IMR-90 (cell line): Measurements from ENCODE around the gene OR7C1. TPM values are rescaled to one million over a fixed set of nuclear protein-coding genes. Genes with fewer than 3 reads are reported as not detected.
"Not testable (repeated sequence)": the region's sequence is repeated elsewhere in the genome, so short reads cannot be mapped to it uniquely, and the experiment has no call there.

Experiments used
- ATAC-seq: fragments of 200-7000 bp; cut with Tn5 transposase; 2 replicates; pipeline ENCODE4 v1.9.1; 2020; ENCODE audit warnings: low read depth, mild to moderate bottlenecking, moderate library complexity
- BruUV-seq: library from RNA; stranded (reverse); fragments of 400-500 nt; replicated peaks from 2 replicates; lab custom pipeline; 2021; lab: Mats Ljungman, UMichigan
- CTCF ChIA-PET: fragments of 300-600 bp; formaldehyde crosslinking; extraction: SDS; loops from one replicate; lab custom pipeline; 2021; ENCODE audit warnings: antibody characterized with exemption; lab: Yijun Ruan, JAX
- POLR2A ChIA-PET: fragments of 300-600 bp; sonication (Branson Sonifier 250); formaldehyde crosslinking; loops from one replicate; lab custom pipeline; 2022; ENCODE audit warnings: antibody characterized with exemption; ENCODE audit not compliant: unreplicated experiment; lab: Charles Lee
- DNase-seq: peaks from one replicate; pipeline ENCODE4 v3.0.0; 2013
- H2AFZ ChIP-seq: replicated peaks from 2 replicates; pipeline ENCODE3; 2013; ENCODE audit warnings: low read length, mild to moderate bottlenecking; ENCODE audit not compliant: poor library complexity
- H2AK5ac ChIP-seq: 2 replicates; pipeline ENCODE4 v1.6.1; 2013; ENCODE audit warnings: low read depth, low read length, inconsistent platforms
- H2AK9ac ChIP-seq: replicated peaks from 2 replicates; pipeline ENCODE3; 2013; ENCODE audit warnings: mild to moderate bottlenecking, low read depth, low read length, moderate library complexity; ENCODE audit not compliant: poor library complexity
- H2BK120ac ChIP-seq: 2 replicates; pipeline ENCODE4 v1.6.1; 2013; ENCODE audit warnings: low read depth, low read length, inconsistent platforms
- H2BK15ac ChIP-seq: 3 replicates; pipeline ENCODE4 v1.6.1; 2013; ENCODE audit warnings: low read depth, low read length, inconsistent platforms
- H2BK20ac ChIP-seq: 2 replicates; pipeline ENCODE4 v1.6.1; 2013; ENCODE audit warnings: low read depth, mild to moderate bottlenecking, inconsistent platforms, low read length, moderate library complexity
- H2BK5ac ChIP-seq: 2 replicates; pipeline ENCODE4 v1.6.1; 2013; ENCODE audit warnings: mild to moderate bottlenecking, low read depth, low read length, inconsistent platforms; ENCODE audit not compliant: poor library complexity, severe bottlenecking
- H3K14ac ChIP-seq: replicated peaks from 2 replicates; pipeline ENCODE4 v1.6.1; 2013; ENCODE audit warnings: low read depth, low read length, inconsistent platforms
- H3K18ac ChIP-seq: 2 replicates; pipeline ENCODE4 v1.6.1; 2013; ENCODE audit warnings: low read depth, low read length, control low read depth
- H3K23ac ChIP-seq: 2 replicates; pipeline ENCODE4 v1.6.1; 2013; ENCODE audit warnings: low read depth, low read length, inconsistent platforms
- H3K27ac ChIP-seq: 2 replicates; pipeline ENCODE4 v1.5.1; 2013; ENCODE audit warnings: mild to moderate bottlenecking, control low read depth, low read length; ENCODE audit not compliant: insufficient read depth
- H3K27me3 ChIP-seq: 2 replicates; pipeline ENCODE4 v1.6.1; 2013; ENCODE audit warnings: low read length; ENCODE audit not compliant: control insufficient read depth, insufficient read depth
- H3K36me3 ChIP-seq: 2 replicates; pipeline ENCODE4 v1.6.1; 2013; ENCODE audit warnings: low read length, mixed read lengths; ENCODE audit not compliant: control insufficient read depth, insufficient read depth
- H3K4ac ChIP-seq: 2 replicates; pipeline ENCODE4 v1.6.1; 2013; ENCODE audit warnings: low read depth, low read length, inconsistent platforms
- H3K4me1 ChIP-seq: 2 replicates; pipeline ENCODE4 v1.6.1; 2013; ENCODE audit warnings: low read length, mixed read lengths; ENCODE audit not compliant: control insufficient read depth, insufficient read depth
- H3K4me2 ChIP-seq: 2 replicates; pipeline ENCODE4 v1.6.1; 2013; ENCODE audit warnings: low read depth, mild to moderate bottlenecking, control low read depth, low read length, moderate library complexity
- H3K4me3 ChIP-seq: 2 replicates; pipeline ENCODE4 v1.5.1; 2013; ENCODE audit warnings: low read depth, mild to moderate bottlenecking, control low read depth, low read length, moderate library complexity; ENCODE audit not compliant: insufficient read depth
- H3K56ac ChIP-seq: 2 replicates; pipeline ENCODE4 v1.6.1; 2013; ENCODE audit warnings: low read length, inconsistent platforms; ENCODE audit not compliant: insufficient read depth; ENCODE audit errors: extremely low read depth
- H3K79me1 ChIP-seq, 2 experiments: 2 replicates each; pipeline ENCODE4 v1.6.1; 2013; ENCODE audit warnings: low read length in 2 of 2, inconsistent platforms in 1 of 2, low read depth in 1 of 2
- H3K9ac ChIP-seq: 2 replicates; pipeline ENCODE4 v1.6.1; 2013; ENCODE audit warnings: low read depth, low read length, control low read depth
- H3K9me1 ChIP-seq: 2 replicates; pipeline ENCODE4 v1.6.1; 2013; ENCODE audit warnings: low read length, inconsistent platforms; ENCODE audit not compliant: insufficient read depth
- H3K9me3 ChIP-seq: 2 replicates; pipeline ENCODE4 v1.6.1; 2013; ENCODE audit warnings: low read length; ENCODE audit not compliant: control insufficient read depth, insufficient read depth
- H4K20me1 ChIP-seq: 2 replicates; pipeline ENCODE4 v1.6.1; 2013; ENCODE audit warnings: low read length, inconsistent platforms; ENCODE audit not compliant: insufficient read depth
- H4K5ac ChIP-seq: 2 replicates; pipeline ENCODE4 v1.6.1; 2013; ENCODE audit warnings: mild to moderate bottlenecking, low read depth, low read length, control low read depth
- H4K8ac ChIP-seq, 2 experiments: 2 replicates each; pipeline ENCODE4 v1.6.1; 2013; ENCODE audit warnings: low read depth in 2 of 2, low read length in 2 of 2, control low read depth in 1 of 2, inconsistent platforms in 1 of 2
- H4K91ac ChIP-seq: 2 replicates; pipeline ENCODE4 v1.6.1; 2013; ENCODE audit warnings: low read depth, low read length, inconsistent platforms; ENCODE audit not compliant: insufficient read depth
- WGBS, 2 experiments: methylation state at CpG; one replicate each; pipeline versions ENCODE4 v1.1.5 to v1.1.7; 2013; ENCODE audit warnings: missing lambda C conversion rate in 2 of 2; ENCODE audit not compliant: insufficient read length in 1 of 2; ENCODE audit errors: extremely low coverage in 2 of 2; 5-methylcytosine and 5-hydroxymethylcytosine counted together
- dilution Hi-C: fragments of 300-500 bp; cut with HindIII; formaldehyde crosslinking; loops from one replicate; pipeline ENCODE4 v1.14.3; 2018; ENCODE audit warnings: low sequenced_read_pairs; ENCODE audit not compliant: unreplicated experiment
- in situ Hi-C: fragments of 300-500 bp; cut with MboI; formaldehyde crosslinking; loops from 3 replicates; pipeline ENCODE4 v1.14.3; 2019; ENCODE audit warnings: low sequenced_read_pairs, inconsistent platforms, mixed read lengths
- intact Hi-C: fragments of 100-400 bp; cut with micrococcal nuclease; formaldehyde crosslinking; loops from 2 replicates; pipeline ENCODE4 v1.10.0; 2022
- polyA plus RNA-seq, 3 experiments: library from polyadenylated mRNA; depleted of rRNA; stranded (reverse); fragments of >200 nt; gene quantifications; 2 replicates each; pipeline ENCODE4 v1.2.3, GENCODE V29; 2012; ENCODE audit warnings: low replicate concordance in 1 of 3
- total RNA-seq: library from RNA; depleted of rRNA; stranded (reverse); fragments of >200 nt; gene quantifications from 2 replicates; pipeline ENCODE4 v1.2.3, GENCODE V29; 2012

Gene OR7C1
- total and polyA plus RNA-seq, 2 of the 4 experiments (the other 2 are of a cell fraction), result not detected

DNA sequence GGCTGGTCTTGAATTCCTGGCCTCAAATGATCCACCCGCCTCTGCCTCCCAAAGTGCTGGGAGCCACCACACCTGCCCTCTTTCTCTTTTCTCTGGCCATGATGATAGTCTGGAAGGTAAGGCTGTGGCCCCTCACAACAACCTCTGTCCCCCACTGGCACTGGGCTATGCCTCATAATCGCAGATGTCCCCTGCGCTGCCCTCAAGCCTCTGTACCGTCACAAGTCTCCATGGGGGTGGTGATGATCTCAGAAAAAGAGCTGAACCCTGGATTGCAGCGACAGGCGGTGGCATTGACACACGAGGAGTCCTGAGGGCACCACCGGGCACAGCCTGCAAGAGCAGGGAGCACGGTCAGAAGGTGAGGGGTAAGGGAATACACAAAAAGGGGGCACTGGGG lies 61.3 kb downstream of the OR7C1 start:
- in situ Hi-C loops, H3K27ac ChIP-seq, H3K9me3 ChIP-seq, BruUV-seq, H3K27me3 ChIP-seq, H3K36me3 ChIP-seq, CTCF ChIA-PET, H4K8ac ChIP-seq, H3K79me1 ChIP-seq, H3K4me3 ChIP-seq, H4K20me1 ChIP-seq, H3K56ac ChIP-seq, POLR2A ChIA-PET, H3K4me1 ChIP-seq, H3K14ac ChIP-seq, DNase-seq, intact Hi-C loops, H3K18ac ChIP-seq, H2BK5ac ChIP-seq, H4K91ac ChIP-seq, H2AK9ac ChIP-seq, H4K5ac ChIP-seq, H2BK20ac ChIP-seq, H2BK120ac ChIP-seq, H2AK5ac ChIP-seq, H3K9me1 ChIP-seq, dilution Hi-C loops, H3K9ac ChIP-seq, H3K23ac ChIP-seq, ATAC-seq, H3K4me2 ChIP-seq, H2BK15ac ChIP-seq, H3K4ac ChIP-seq, H2AFZ ChIP-seq: not testable (repeated sequence)
- no CpG with 5 or more reads among the region's 9 CpGs for WGBS, 2 experiments
